ENCODE data around the gene MPP7. TPM values are rescaled to one million over a fixed set of nuclear protein-coding genes. Genes with fewer than 3 reads are reported as not detected.

MPP7 gene
- total RNA-seq, 1 experiment from 2014 or later, result 1.5 TPM

DNA sequence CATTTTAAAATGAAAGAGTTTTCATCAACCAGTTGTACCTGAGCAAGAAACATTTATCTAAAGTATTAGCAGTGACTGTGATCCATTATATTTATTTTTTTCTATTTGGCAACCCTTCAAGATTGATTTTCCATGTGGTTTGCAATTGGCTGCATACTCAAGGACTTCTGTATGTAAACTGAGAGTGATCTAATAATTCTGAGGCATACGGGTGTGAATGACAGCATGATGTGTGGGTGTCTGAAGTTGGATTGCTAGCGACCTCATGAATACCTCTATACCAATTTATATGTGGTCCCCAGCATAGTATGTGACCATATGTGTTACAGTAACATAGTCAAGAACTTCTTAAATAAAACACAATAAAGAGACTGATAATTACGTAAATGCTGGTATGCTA is 8.2 kb upstream of the MPP7 start:
- no peak overlapping the region for H3K4me3 ChIP-seq (ENCODE audit: low read depth, low read length, poor library complexity, severe bottlenecking)
- ChIA-PET CTCF (no interaction called here), POLR2A (ENCODE audit: low non-redundant PET) (interaction anchor here (0.6 kb wide), 1 partner anchor 8 kb away, joined by 3 read pairs; the partner anchor contains the start of gene MPP7)
- TF ChIP-seq, protein P1, sequence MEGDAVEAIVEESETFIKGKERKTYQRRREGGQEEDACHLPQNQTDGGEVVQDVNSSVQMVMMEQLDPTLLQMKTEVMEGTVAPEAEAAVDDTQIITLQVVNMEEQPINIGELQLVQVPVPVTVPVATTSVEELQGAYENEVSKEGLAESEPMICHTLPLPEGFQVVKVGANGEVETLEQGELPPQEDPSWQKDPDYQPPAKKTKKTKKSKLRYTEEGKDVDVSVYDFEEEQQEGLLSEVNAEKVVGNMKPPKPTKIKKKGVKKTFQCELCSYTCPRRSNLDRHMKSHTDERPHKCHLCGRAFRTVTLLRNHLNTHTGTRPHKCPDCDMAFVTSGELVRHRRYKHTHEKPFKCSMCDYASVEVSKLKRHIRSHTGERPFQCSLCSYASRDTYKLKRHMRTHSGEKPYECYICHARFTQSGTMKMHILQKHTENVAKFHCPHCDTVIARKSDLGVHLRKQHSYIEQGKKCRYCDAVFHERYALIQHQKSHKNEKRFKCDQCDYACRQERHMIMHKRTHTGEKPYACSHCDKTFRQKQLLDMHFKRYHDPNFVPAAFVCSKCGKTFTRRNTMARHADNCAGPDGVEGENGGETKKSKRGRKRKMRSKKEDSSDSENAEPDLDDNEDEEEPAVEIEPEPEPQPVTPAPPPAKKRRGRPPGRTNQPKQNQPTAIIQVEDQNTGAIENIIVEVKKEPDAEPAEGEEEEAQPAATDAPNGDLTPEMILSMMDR (conservative IDR thresholded peaks at IDR 0.05; ENCODE audit: low read depth, low read length), result no peak
- TF ChIP-seq EZH2 (IDR thresholded peaks at IDR 0.05; ENCODE audit: borderline replicate concordance, low read depth, low read length, poor library complexity, severe bottlenecking), result no peak
- H3K27me3 ChIP-seq (replicated peaks; ENCODE audit: insufficient read depth, low read depth, low read length, poor library complexity), result peaks cover 24% of the 10 kb centered on the region
- no peak overlapping the region for H3K27ac ChIP-seq (ENCODE audit: low read depth, low read length, poor library complexity, severe bottlenecking)
- intact Hi-C loops (cut with micrococcal nuclease; ENCODE audit: unreplicated experiment), result no loop called here
- H3K4me1 ChIP-seq (ENCODE audit: insufficient read depth, low read length, poor library complexity, severe bottlenecking), result no peaks in the 10 kb centered on the region
- BruUV-seq (replicated peaks), result no TSS peak
- no peak for DNase-seq (ENCODE audit: low spot score)
- H3K36me3 ChIP-seq (ENCODE audit: insufficient read depth, low read length, poor library complexity, severe bottlenecking), result no peaks in the 10 kb centered on the region
- H3K9me3 ChIP-seq (ENCODE audit: low read depth, low read length, poor library complexity, severe bottlenecking), result no peaks in the 10 kb centered on the region

- no peaks in the 10 kb centered on the region for H3K36me3 ChIP-seq (ENCODE audit: insufficient read depth, low read length, poor library complexity, severe bottlenecking)
- no TSS peak for BruUV-seq (replicated peaks)
- H3K9me3 ChIP-seq (ENCODE audit: low read depth, low read length, poor library complexity, severe bottlenecking), result no peaks in the 10 kb centered on the region
- no peak for TF ChIP-seq EZH2 (IDR thresholded peaks at IDR 0.05; ENCODE audit: borderline replicate concordance, low read depth, low read length, poor library complexity, severe bottlenecking)
- TF ChIP-seq, protein P1 (conservative IDR thresholded peaks at IDR 0.05; ENCODE audit: low read depth, low read length), result no peak
- ChIA-PET POLR2A (ENCODE audit: low non-redundant PET) (no interaction called here), CTCF (no interaction called here)
- H3K4me3 ChIP-seq (ENCODE audit: low read depth, low read length, poor library complexity, severe bottlenecking), result no peak overlapping the region
- no peak overlapping the region for H3K27ac ChIP-seq (ENCODE audit: low read depth, low read length, poor library complexity, severe bottlenecking)
- intact Hi-C loops (cut with micrococcal nuclease; ENCODE audit: unreplicated experiment), result no loop called here
- peaks cover 48% of the 10 kb centered on the region for H3K27me3 ChIP-seq (replicated peaks; ENCODE audit: insufficient read depth, low read depth, low read length, poor library complexity)
- H3K4me1 ChIP-seq (ENCODE audit: insufficient read depth, low read length, poor library complexity, severe bottlenecking), result no peaks in the 10 kb centered on the region
- DNase-seq (ENCODE audit: low spot score), result no peak
These were observed 4.4 kb upstream of the MPP7 start for GRCh38 chr10:28307267-28307666.

DNA sequence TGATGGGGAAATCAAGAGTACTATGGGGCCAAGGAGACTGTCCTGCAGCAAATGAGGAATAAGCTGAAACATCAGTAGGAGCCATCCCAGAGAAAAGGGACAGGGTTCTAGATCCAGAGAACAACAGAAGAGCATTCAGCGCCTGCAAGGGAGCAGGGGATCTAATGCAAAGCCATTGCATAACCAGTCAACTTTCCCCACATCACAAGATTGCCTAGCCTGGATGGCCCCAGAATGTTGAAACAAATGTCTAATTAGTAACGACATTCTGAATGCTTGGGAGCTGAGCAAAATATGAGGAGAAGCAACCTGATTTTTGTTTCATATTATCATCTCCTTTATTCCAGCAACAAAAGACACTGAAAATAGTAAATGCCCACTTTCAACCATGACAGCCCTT is 2.7 kb upstream of the MPP7 start:
- no TSS peak for BruUV-seq (replicated peaks)
- no peaks in the 10 kb centered on the region for H3K4me1 ChIP-seq (ENCODE audit: insufficient read depth, low read length, poor library complexity, severe bottlenecking)
- no peak overlapping the region for H3K27ac ChIP-seq (ENCODE audit: low read depth, low read length, poor library complexity, severe bottlenecking)
- no peak overlapping the region for H3K4me3 ChIP-seq (ENCODE audit: low read depth, low read length, poor library complexity, severe bottlenecking)
- intact Hi-C loops (cut with micrococcal nuclease; ENCODE audit: unreplicated experiment), result no loop called here
- POLR2A ChIA-PET (ENCODE audit: low non-redundant PET), result no interaction called here
- H3K9me3 ChIP-seq (ENCODE audit: low read depth, low read length, poor library complexity, severe bottlenecking), result no peaks in the 10 kb centered on the region
- TF ChIP-seq EZH2 (IDR thresholded peaks at IDR 0.05; ENCODE audit: borderline replicate concordance, low read depth, low read length, poor library complexity, severe bottlenecking), result no peak
- TF ChIP-seq, protein P1 (conservative IDR thresholded peaks at IDR 0.05; ENCODE audit: low read depth, low read length), result no peak
- CTCF ChIA-PET, result no interaction called here
- no peaks in the 10 kb centered on the region for H3K36me3 ChIP-seq (ENCODE audit: insufficient read depth, low read length, poor library complexity, severe bottlenecking)
- DNase-seq (ENCODE audit: low spot score), result no peak
- H3K27me3 ChIP-seq (replicated peaks; ENCODE audit: insufficient read depth, low read depth, low read length, poor library complexity), result peaks cover 54% of the 10 kb centered on the region
